Sigmoid colon (tissue), 4 donors: ENCODE data around the gene CACNA1C.

Source experiments
- EP300 ChIP-seq, 4 donors: sonication (generic); formaldehyde crosslinking; IDR thresholded peaks; one replicate each; pipeline ENCODE4 v1.6.1; 2017; ENCODE audit warnings: antibody characterized with exemption in 4 of 4
- POLR2A ChIP-seq, 2 donors: fragments of 450-650 bp; IDR thresholded peaks; one replicate each; pipeline ENCODE4 v1.6.1; 2016; ENCODE audit warnings: antibody characterized with exemption in 2 of 2, mild to moderate bottlenecking in 2 of 2, moderate library complexity in 2 of 2

DNA sequence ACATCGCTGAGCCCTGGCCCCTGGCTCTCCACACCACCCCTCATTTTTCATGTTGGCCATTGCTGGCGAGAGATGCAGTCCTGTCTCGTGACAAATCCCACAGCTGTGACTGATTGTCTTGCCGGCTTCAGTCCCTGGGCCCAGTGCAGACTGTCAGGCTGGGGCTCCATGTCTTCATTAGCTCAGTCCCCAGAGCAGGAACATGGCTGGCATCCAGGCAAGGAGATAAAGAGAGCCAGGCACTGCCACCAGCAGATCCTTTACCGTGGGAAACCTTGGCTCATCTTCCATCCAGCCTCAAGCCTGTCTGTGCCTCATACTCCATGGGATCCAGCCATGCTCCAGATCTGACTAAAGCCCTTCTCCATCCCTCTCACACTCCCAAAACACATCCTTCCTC is 457.3 kb downstream of the CACNA1C start:
- TF ChIP-seq POLR2A (IDR thresholded peaks at IDR 0.05) (no peak), EP300 (IDR thresholded peaks at IDR 0.05) (no peak)
